Astrocyte of the cerebellum (primary cell): ENCODE measurements around the gene STUB1.
A peak's percentile ranks its signal among the peaks of the same experiment; 100 is the strongest.

ENCODE experiments used
- DNase-seq: peaks from one replicate; pipeline ENCODE4 v3.0.0-alpha.2; 2011; ENCODE audit warnings: low read depth
- H3K4me3 ChIP-seq: 2 replicates; pipeline ENCODE4 v1.5.1; 2011; ENCODE audit warnings: mild to moderate bottlenecking, low read depth, low read length, moderate library complexity
- CTCF ChIP-seq: IDR thresholded peaks from 2 replicates; pipeline ENCODE4 v1.5.1; 2012; ENCODE audit warnings: low read length, low read depth, moderate library complexity, mild to moderate bottlenecking; ENCODE audit errors: missing control alignments
- in situ Hi-C: cut with HindIII; loops from 2 replicates; pipeline ENCODE4 v1.10.0; 2017; ENCODE audit warnings: low sequenced_read_pairs

The STUB1 gene

GRCh38 chr16:720447-720989 lies 40.3 kb downstream of the STUB1 start:
- peak overlapping the region; percentile 66 for H3K4me3 ChIP-seq
- peak; percentile 16 for TF ChIP-seq CTCF
- in situ Hi-C loops = no loop called here
- DNase-seq = no peak

- H3K4me3 ChIP-seq = peak within 1 kb of the TSS; percentile 66
- no peak for TF ChIP-seq CTCF
- in situ Hi-C loops = no loop called here
- DNase-seq = no peak
These were observed 41.0 kb downstream of the STUB1 start, which contains the start of gene ANTKMT for GRCh38 chr16:720990-721764. Gene ANTKMT, plus strand, starts transcription at chr16:721146. Its CDS starts 129 bp downstream, at chr16:721275.

- TF ChIP-seq CTCF = no peak
- peak overlapping the region; percentile 66 for H3K4me3 ChIP-seq
- in situ Hi-C loops = no loop called here
- no peak for DNase-seq
These were observed 41.7 kb downstream of the STUB1 start for GRCh38 chr16:721765-722540.

- DNase-seq = no peak
- TF ChIP-seq CTCF = no peak
- H3K4me3 ChIP-seq = no peak overlapping the region
- in situ Hi-C loops = no loop called here
These were observed 42.8 kb downstream of the STUB1 start for GRCh38 chr16:722835-723633.

- in situ Hi-C loops = no loop called here
- TF ChIP-seq CTCF = no peak
- H3K4me3 ChIP-seq = no peak overlapping the region
- no peak for DNase-seq
These were observed 43.5 kb downstream of the STUB1 start for GRCh38 chr16:723695-724094.
